Skeletal muscle satellite cell (primary cell): ENCODE results near the gene HERC4.

Experiments used
- H3K27me3 ChIP-seq: 2 replicates; pipeline ENCODE4 v1.7.0; 2013; ENCODE audit warnings: low read length; ENCODE audit not compliant: control insufficient read depth, insufficient read depth
- H3K36me3 ChIP-seq: 2 replicates; pipeline ENCODE4 v1.7.0; 2013; ENCODE audit warnings: mild to moderate bottlenecking, control low read depth, low read length; ENCODE audit not compliant: insufficient read depth
- H3K4me1 ChIP-seq: 2 replicates; pipeline ENCODE4 v1.7.0; 2013; ENCODE audit warnings: low read length; ENCODE audit not compliant: control insufficient read depth, insufficient read depth
- H3K4me2 ChIP-seq: 2 replicates; pipeline ENCODE4 v1.7.0; 2013; ENCODE audit warnings: mild to moderate bottlenecking, low read length
- H3K4me3 ChIP-seq: 2 replicates; pipeline ENCODE4 v1.7.0; 2013; ENCODE audit warnings: low read length
- H3K9ac ChIP-seq: 2 replicates; pipeline ENCODE4 v1.7.0; 2013; ENCODE audit warnings: mild to moderate bottlenecking, low read depth, low read length, moderate library complexity
- H3K9me3 ChIP-seq: replicated peaks from 2 replicates; pipeline ENCODE4 v1.7.0; 2013; ENCODE audit warnings: mild to moderate bottlenecking, control low read depth, low read length

Gene HERC4

DNA sequence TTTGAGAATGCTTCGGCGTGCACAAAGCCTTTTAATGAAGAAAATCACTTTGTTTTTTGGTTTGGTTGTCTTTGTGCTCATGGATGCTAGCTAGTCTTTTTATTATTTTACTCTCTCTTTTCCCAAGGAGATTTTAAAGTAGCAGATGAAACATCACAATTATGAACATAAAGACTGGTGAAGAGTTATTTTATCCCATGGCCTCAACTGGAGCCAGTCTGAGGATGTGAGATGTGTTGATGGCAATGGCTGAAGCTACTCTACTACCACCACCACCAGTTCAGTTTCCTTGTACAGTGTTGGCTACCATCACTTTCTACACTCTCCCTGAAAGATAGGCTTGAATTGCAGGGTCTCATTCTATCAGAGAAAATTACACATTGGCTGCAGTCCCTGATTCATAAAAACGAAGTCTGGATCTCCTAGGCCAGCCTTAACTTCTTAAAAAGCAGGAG, 494 bp upstream of the HERC4 start:
- H3K4me3 ChIP-seq: peak overlapping the region; percentile 53
- H3K9me3 ChIP-seq: no peaks in the 10 kb centered on the region
- H3K27me3 ChIP-seq: no peaks in the 10 kb centered on the region
- H3K4me1 ChIP-seq: peaks cover 6% of the 10 kb centered on the region
- peaks cover 31% of the 10 kb centered on the region for H3K36me3 ChIP-seq
- peak overlapping the region; percentile 60 for H3K9ac ChIP-seq
- peak overlapping the region; percentile 69 for H3K4me2 ChIP-seq

DNA sequence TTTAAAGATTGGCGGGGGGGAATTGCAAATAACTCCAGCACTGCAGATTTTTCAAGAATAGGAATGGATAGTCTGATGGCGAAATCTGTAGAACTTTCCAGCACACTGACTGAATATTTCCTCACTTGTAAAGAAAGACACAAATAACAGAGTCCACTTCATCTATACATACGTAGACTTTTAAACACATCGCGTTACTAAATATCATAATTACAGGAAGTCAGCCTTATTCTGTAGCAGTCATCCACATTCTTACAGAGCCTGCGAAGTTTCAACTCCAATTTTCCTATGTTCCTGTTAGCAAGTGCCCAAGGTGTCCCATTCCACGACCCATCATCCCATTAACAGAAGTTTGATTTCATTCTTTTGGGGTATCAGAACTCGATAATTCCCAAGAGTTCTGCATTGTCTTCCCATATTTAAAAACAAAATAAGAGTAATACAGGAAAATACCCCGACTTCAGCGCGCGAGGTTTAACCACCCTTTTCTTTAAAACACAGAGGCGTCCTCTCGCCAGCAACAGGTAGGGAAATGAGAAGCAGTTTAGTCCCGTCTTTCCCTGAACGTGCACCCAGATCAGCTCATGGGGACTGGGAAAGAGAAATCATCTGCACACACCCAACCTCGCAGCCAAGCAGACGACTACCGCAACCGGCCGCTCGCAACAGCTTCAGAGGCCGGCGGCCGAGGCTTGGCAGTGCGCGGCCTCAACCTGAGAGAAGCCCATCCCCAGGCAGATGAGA, 880 bp downstream of the HERC4 start:
- peaks cover 37% of the 10 kb centered on the region for H3K36me3 ChIP-seq
- peaks cover 6% of the 10 kb centered on the region for H3K4me1 ChIP-seq
- peak overlapping the region; percentile 100 for H3K9ac ChIP-seq
- H3K4me3 ChIP-seq: peak overlapping the region; percentile 96
- H3K27me3 ChIP-seq: no peaks in the 10 kb centered on the region
- H3K4me2 ChIP-seq: peak overlapping the region; percentile 81
- no peaks in the 10 kb centered on the region for H3K9me3 ChIP-seq

DNA sequence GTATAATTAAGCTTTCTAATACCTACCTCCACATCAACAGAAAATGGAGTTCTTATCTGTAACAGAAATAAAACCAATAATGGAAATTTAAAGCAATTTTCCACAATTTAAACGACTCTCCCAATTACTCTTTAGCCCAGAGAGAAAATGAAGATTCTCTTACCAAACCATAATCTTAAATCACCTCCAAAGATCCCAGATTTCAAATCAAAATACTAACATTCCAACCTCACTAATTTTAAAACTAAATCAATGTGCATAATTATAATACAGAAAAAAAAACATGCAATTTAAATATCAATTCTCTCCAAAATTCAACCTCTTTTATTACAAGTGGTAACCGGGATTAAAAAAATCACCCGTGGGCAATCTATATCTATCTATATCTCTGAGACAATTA, 1.5 kb downstream of the HERC4 start:
- Histone ChIP-seq H3K4me1 (peaks cover 6% of the 10 kb centered on the region), H3K9me3 (no peaks in the 10 kb centered on the region), H3K4me2 (peak overlapping the region; percentile 81), H3K27me3 (no peaks in the 10 kb centered on the region), H3K36me3 (peaks cover 43% of the 10 kb centered on the region), H3K9ac (peak overlapping the region; percentile 100), H3K4me3 (peak overlapping the region; percentile 96)

- Histone ChIP-seq H3K27me3 (no peaks in the 10 kb centered on the region), H3K9me3 (no peaks in the 10 kb centered on the region), H3K9ac (no peak overlapping the region), H3K4me3 (no peak overlapping the region), H3K36me3 (peaks cover 74% of the 10 kb centered on the region), H3K4me2 (peak overlapping the region; percentile 25), H3K4me1 (peaks cover 11% of the 10 kb centered on the region)
These were observed 7.6 kb downstream of the HERC4 start for GRCh38 chr10:68067508-68067907.

DNA sequence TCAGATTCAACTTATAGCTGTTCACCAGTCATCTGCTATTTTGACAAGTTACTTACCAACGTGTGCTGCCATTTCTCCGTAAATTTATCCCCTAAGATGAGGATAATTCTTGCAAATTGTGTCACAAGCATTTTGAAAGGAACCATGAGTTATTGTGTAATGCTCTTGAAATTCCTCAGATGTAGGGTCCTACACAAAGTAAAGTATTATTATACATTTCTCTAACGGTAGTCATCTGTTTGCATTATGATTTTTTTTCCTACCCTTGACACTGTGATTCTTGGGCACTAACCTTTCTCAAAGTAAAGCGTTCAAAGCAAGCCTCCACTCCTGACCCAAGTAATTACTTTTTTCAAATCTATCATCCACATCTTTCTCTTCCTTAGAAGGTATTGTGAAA, 8.1 kb downstream of the HERC4 start:
- H3K4me2 ChIP-seq: no peak overlapping the region
- peaks cover 11% of the 10 kb centered on the region for H3K4me1 ChIP-seq
- H3K27me3 ChIP-seq: no peaks in the 10 kb centered on the region
- H3K9ac ChIP-seq: no peak overlapping the region
- H3K9me3 ChIP-seq: no peaks in the 10 kb centered on the region
- no peak overlapping the region for H3K4me3 ChIP-seq
- H3K36me3 ChIP-seq: peaks cover 73% of the 10 kb centered on the region

- no peak overlapping the region for H3K4me2 ChIP-seq
- H3K4me3 ChIP-seq: no peak overlapping the region
- H3K36me3 ChIP-seq: peaks cover 55% of the 10 kb centered on the region
- no peaks in the 10 kb centered on the region for H3K9me3 ChIP-seq
- H3K4me1 ChIP-seq: peaks cover 29% of the 10 kb centered on the region
- H3K27me3 ChIP-seq: no peaks in the 10 kb centered on the region
- H3K9ac ChIP-seq: no peak overlapping the region
These were observed 21.5 kb downstream of the HERC4 start for GRCh38 chr10:68053553-68053952.

DNA sequence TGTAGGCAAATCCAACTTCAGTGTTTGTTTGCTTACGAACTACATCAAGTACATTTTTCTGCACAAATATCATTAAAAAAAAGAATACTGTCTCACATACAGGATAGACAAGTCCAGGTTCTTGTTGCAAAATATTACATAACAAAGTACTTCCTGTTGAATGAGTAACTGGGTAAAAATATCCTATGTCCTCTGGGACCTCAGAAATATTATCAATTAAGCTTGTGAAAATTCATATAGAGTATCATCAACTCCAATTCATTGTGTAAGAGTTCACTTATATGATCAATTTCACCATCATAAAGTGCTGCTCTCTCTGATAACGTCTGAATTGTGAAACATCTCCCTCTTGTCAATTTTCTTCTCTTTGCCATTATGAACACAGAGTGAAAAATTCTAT, 22.6 kb downstream of the HERC4 start:
- H3K9me3 ChIP-seq: no peaks in the 10 kb centered on the region
- H3K36me3 ChIP-seq: peaks cover 51% of the 10 kb centered on the region
- H3K4me3 ChIP-seq: no peak overlapping the region
- peak overlapping the region; percentile 8 for H3K4me2 ChIP-seq
- no peak overlapping the region for H3K9ac ChIP-seq
- H3K4me1 ChIP-seq: peaks cover 26% of the 10 kb centered on the region
- no peaks in the 10 kb centered on the region for H3K27me3 ChIP-seq

DNA sequence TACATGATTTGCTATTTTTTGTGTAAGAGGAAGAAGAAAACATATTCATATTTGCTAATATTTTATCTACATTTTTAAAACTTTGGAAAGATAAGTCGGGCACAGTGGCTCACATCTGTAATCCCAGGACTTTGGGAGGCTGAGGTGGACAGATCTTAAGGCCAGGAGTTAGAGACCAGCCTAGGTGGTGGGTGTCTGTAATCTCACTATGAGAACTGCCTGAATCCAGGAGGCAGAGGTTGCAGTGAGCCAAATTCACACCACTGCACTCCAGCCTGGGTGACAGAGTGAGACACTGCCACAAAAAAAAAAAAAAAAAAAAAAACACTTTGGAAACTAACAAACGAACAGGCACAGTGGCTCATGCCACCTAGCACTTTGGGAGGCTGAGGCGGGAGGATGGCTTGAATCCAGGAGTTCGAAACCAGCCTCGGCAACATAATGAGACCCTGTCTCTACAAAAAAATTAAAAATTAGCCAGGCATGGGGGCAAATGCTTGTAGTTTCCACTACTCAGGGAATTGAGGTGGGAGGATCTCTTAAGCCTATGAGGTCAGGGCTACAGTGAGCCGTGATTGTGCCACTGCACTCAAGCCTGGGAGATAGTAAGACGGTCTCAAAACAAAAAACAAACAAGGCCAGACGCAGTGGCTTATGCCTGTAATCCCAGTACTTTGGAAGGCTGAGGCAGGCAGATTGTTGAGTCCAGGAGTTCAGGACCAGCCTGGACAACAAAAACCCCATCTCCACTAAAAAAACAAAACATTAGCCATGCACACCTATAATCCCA, 25.6 kb downstream of the HERC4 start:
- Histone ChIP-seq H3K4me3 (no peak overlapping the region), H3K4me2 (no peak overlapping the region), H3K9me3 (no peaks in the 10 kb centered on the region), H3K4me1 (peaks cover 34% of the 10 kb centered on the region), H3K27me3 (no peaks in the 10 kb centered on the region), H3K36me3 (peaks cover 43% of the 10 kb centered on the region), H3K9ac (no peak overlapping the region)

DNA sequence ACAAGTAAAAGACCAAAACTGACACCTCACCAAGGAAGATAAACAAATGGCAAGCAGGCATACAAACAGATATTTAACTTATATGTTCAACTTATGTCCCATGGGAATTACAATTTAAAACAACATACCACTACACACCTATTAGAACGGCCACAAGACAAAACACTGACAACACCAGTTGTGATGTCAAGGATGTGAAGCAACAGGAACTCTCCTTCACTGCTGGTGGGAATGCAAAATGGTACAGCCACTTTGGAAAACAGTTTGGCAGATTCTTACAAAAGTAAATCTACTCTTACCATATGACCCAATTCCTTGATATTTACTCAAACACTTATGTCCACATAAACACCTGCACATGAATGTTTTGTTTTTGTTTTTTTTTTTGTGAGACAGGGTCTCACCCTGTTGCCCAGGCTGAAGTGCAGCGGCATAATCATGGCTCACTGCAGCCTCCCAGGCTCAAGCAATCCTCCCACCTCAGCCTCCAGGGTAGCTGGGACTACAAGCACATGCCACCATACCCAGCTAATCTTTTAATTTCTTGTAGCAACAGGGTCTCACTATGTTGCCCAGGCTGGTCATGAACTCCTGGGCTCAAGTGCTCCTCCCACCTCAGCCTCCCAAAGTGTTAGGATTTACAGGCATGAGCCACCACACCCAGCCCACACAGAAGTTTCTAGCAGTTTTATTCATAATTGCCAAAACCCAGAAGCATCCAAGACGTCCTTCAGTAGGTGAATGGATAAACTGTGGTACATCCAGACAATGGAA, 27.3 kb downstream of the HERC4 start:
- Histone ChIP-seq H3K9me3 (no peaks in the 10 kb centered on the region), H3K27me3 (no peaks in the 10 kb centered on the region), H3K4me2 (no peak overlapping the region), H3K36me3 (peaks cover 54% of the 10 kb centered on the region), H3K4me1 (peaks cover 33% of the 10 kb centered on the region), H3K9ac (no peak overlapping the region), H3K4me3 (no peak overlapping the region)

DNA sequence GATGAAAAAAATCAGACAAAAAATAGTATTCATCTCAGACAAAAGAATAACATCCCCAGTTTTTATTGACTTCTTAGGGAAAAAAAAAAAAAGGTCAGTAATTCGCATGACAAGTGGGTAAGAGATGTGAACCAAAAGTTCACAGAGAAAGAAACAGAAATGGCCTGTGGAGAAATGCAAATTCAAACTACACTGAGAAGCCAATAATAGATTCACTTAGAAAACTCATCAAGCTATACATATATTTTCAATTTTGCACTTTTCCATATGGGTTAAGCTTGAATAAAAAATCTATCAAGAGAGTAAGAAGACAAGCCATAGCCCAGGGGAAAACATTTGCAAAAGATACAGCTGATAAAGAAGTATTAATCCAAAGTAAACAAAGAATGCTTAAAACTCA, 28.0 kb downstream of the HERC4 start:
- no peaks in the 10 kb centered on the region for H3K9me3 ChIP-seq
- no peak overlapping the region for H3K4me3 ChIP-seq
- no peak overlapping the region for H3K9ac ChIP-seq
- peaks cover 54% of the 10 kb centered on the region for H3K36me3 ChIP-seq
- no peak overlapping the region for H3K4me2 ChIP-seq
- no peaks in the 10 kb centered on the region for H3K27me3 ChIP-seq
- peaks cover 33% of the 10 kb centered on the region for H3K4me1 ChIP-seq

- Histone ChIP-seq H3K9me3 (no peaks in the 10 kb centered on the region), H3K36me3 (peaks cover 51% of the 10 kb centered on the region), H3K9ac (no peak overlapping the region), H3K4me2 (no peak overlapping the region), H3K4me1 (peaks cover 29% of the 10 kb centered on the region), H3K27me3 (no peaks in the 10 kb centered on the region), H3K4me3 (no peak overlapping the region)
These were observed 28.4 kb downstream of the HERC4 start for GRCh38 chr10:68046642-68047041.
